ENCODE data around the gene PDE11A.

The PDE11A gene

GRCh38 chr2:177730363-177730762 lies 342.2 kb downstream of the PDE11A start:
- TF ChIP-seq OSR1 (CRISPR knock-in tag; IDR thresholded peaks at IDR 0.05) = no peak
- no peak for TF ChIP-seq PPARA (CRISPR knock-in tag; IDR thresholded peaks at IDR 0.05; ENCODE audit: borderline replicate concordance)
- TF ChIP-seq RARB (CRISPR knock-in tag; IDR thresholded peaks at IDR 0.05) = no peak
- TF ChIP-seq, protein P1, sequence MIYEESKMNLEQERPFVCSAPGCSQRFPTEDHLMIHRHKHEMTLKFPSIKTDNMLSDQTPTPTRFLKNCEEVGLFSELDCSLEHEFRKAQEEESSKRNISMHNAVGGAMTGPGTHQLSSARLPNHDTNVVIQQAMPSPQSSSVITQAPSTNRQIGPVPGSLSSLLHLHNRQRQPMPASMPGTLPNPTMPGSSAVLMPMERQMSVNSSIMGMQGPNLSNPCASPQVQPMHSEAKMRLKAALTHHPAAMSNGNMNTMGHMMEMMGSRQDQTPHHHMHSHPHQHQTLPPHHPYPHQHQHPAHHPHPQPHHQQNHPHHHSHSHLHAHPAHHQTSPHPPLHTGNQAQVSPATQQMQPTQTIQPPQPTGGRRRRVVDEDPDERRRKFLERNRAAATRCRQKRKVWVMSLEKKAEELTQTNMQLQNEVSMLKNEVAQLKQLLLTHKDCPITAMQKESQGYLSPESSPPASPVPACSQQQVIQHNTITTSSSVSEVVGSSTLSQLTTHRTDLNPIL (CRISPR knock-in tag; IDR thresholded peaks at IDR 0.05; ENCODE audit: low read depth) = no peak
- no peak for TF ChIP-seq TCF4 (CRISPR knock-in tag; IDR thresholded peaks at IDR 0.05; ENCODE audit: borderline replicate concordance)
- TF ChIP-seq ESRRG (CRISPR knock-in tag; IDR thresholded peaks at IDR 0.05) = no peak
- TF ChIP-seq, protein P2, sequence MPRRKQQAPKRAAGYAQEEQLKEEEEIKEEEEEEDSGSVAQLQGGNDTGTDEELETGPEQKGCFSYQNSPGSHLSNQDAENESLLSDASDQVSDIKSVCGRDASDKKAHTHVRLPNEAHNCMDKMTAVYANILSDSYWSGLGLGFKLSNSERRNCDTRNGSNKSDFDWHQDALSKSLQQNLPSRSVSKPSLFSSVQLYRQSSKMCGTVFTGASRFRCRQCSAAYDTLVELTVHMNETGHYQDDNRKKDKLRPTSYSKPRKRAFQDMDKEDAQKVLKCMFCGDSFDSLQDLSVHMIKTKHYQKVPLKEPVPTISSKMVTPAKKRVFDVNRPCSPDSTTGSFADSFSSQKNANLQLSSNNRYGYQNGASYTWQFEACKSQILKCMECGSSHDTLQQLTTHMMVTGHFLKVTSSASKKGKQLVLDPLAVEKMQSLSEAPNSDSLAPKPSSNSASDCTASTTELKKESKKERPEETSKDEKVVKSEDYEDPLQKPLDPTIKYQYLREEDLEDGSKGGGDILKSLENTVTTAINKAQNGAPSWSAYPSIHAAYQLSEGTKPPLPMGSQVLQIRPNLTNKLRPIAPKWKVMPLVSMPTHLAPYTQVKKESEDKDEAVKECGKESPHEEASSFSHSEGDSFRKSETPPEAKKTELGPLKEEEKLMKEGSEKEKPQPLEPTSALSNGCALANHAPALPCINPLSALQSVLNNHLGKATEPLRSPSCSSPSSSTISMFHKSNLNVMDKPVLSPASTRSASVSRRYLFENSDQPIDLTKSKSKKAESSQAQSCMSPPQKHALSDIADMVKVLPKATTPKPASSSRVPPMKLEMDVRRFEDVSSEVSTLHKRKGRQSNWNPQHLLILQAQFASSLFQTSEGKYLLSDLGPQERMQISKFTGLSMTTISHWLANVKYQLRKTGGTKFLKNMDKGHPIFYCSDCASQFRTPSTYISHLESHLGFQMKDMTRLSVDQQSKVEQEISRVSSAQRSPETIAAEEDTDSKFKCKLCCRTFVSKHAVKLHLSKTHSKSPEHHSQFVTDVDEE (CRISPR knock-in tag; IDR thresholded peaks at IDR 0.05) = no peak
- no peak for TF ChIP-seq ZNF70 (CRISPR knock-in tag; IDR thresholded peaks at IDR 0.05)
- TF ChIP-seq CSRNP3 (CRISPR knock-in tag; IDR thresholded peaks at IDR 0.05) = no peak
- no peak for TF ChIP-seq PATZ1 (CRISPR knock-in tag; IDR thresholded peaks at IDR 0.05; ENCODE audit: borderline replicate concordance)
- no peak for TF ChIP-seq GLIS3 (CRISPR knock-in tag; IDR thresholded peaks at IDR 0.05)
- no peak for TF ChIP-seq ISL1 (CRISPR knock-in tag; IDR thresholded peaks at IDR 0.05)
- TF ChIP-seq, protein P3, sequence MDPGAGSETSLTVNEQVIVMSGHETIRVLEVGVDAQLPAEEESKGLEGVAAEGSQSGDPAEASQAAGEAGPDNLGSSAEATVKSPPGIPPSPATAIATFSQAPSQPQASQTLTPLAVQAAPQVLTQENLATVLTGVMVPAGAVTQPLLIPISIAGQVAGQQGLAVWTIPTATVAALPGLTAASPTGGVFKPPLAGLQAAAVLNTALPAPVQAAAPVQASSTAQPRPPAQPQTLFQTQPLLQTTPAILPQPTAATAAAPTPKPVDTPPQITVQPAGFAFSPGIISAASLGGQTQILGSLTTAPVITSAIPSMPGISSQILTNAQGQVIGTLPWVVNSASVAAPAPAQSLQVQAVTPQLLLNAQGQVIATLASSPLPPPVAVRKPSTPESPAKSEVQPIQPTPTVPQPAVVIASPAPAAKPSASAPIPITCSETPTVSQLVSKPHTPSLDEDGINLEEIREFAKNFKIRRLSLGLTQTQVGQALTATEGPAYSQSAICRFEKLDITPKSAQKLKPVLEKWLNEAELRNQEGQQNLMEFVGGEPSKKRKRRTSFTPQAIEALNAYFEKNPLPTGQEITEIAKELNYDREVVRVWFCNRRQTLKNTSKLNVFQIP (CRISPR knock-in tag; IDR thresholded peaks at IDR 0.05; ENCODE audit: borderline replicate concordance, low read depth) = no peak
- TF ChIP-seq ZNF565 (CRISPR knock-in tag; conservative IDR thresholded peaks at IDR 0.05; ENCODE audit: low read depth) = no peak
- no peak for TF ChIP-seq TOX (CRISPR knock-in tag; IDR thresholded peaks at IDR 0.05; ENCODE audit: borderline replicate concordance)
- ATAC-seq = no peak

DNA sequence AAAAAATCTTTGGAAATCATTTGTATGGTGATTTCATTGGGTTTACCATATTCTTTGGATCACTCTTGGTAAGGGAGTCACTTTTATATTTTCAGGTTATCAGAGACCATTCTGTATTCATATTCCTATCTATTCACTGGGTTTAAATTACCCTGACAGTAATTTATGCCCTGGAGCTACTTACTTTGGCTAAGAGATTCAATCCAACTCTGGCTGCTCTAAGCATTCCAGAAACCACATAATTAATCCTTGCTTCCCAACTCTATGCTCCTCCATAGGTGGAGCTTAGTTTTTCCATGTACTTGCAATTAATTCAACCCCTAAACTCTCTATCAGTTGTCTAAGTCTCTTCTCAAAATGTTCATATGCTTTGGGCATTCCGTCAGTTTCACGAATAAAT lies 343.7 kb downstream of the PDE11A start:
- TF ChIP-seq, protein P1 (CRISPR knock-in tag; IDR thresholded peaks at IDR 0.05; ENCODE audit: low read depth) = no peak
- TF ChIP-seq OSR1 (CRISPR knock-in tag; IDR thresholded peaks at IDR 0.05) (no peak), ZC3H10 (CRISPR knock-in tag; IDR thresholded peaks at IDR 0.05) (no peak), ZNF8 (CRISPR knock-in tag; IDR thresholded peaks at IDR 0.05) (no peak), ZFP3 (CRISPR knock-in tag; IDR thresholded peaks at IDR 0.05) (no peak), PPARA (CRISPR knock-in tag; IDR thresholded peaks at IDR 0.05; ENCODE audit: borderline replicate concordance) (no peak), ESRRG (CRISPR knock-in tag; IDR thresholded peaks at IDR 0.05) (no peak), PATZ1 (CRISPR knock-in tag; IDR thresholded peaks at IDR 0.05; ENCODE audit: borderline replicate concordance) (no peak), TOX (CRISPR knock-in tag; IDR thresholded peaks at IDR 0.05; ENCODE audit: borderline replicate concordance) (no peak), ZNF565 (CRISPR knock-in tag; conservative IDR thresholded peaks at IDR 0.05; ENCODE audit: low read depth) (no peak)

More for the DNA sequence above, 343.7 kb downstream of the PDE11A start:
- no peak for ATAC-seq
